MM.1S (cell line): ENCODE measurements around the gene HGS.

Source experiments
- CTCF ChIP-seq: fragments of 300-600 bp; sonication (generic); IDR thresholded peaks from 2 replicates; pipeline ENCODE4 v1.5.1; 2016; ENCODE audit warnings: antibody characterized with exemption, low read length, mixed read lengths
- EZH2 ChIP-seq: fragments of 300-600 bp; sonication (generic); optimal IDR thresholded peaks from 2 replicates; pipeline ENCODE3; 2017; ENCODE audit warnings: low read depth, mild to moderate bottlenecking, antibody characterized with exemption, low read length, mixed read lengths
- EZH2phosphoT487 ChIP-seq: fragments of 300-600 bp; sonication (generic); IDR thresholded peaks from 2 replicates; pipeline ENCODE4 v1.6.1; 2018; ENCODE audit warnings: antibody characterized with exemption, low read length

GRCh38 chr17:81691196-81691595 is 7.4 kb downstream of the HGS start:
- no peak for TF ChIP-seq CTCF
- no peak for TF ChIP-seq EZH2
- no peak for TF ChIP-seq EZH2phosphoT487
